ENCODE results near the gene CHMP6. TPM values are rescaled to one million over a fixed set of nuclear protein-coding genes. Genes with fewer than 3 reads are reported as not detected.

The CHMP6 gene
- total and polyA plus RNA-seq, 8 donors: 5.4 to 117 (median 24.5) TPM

DNA sequence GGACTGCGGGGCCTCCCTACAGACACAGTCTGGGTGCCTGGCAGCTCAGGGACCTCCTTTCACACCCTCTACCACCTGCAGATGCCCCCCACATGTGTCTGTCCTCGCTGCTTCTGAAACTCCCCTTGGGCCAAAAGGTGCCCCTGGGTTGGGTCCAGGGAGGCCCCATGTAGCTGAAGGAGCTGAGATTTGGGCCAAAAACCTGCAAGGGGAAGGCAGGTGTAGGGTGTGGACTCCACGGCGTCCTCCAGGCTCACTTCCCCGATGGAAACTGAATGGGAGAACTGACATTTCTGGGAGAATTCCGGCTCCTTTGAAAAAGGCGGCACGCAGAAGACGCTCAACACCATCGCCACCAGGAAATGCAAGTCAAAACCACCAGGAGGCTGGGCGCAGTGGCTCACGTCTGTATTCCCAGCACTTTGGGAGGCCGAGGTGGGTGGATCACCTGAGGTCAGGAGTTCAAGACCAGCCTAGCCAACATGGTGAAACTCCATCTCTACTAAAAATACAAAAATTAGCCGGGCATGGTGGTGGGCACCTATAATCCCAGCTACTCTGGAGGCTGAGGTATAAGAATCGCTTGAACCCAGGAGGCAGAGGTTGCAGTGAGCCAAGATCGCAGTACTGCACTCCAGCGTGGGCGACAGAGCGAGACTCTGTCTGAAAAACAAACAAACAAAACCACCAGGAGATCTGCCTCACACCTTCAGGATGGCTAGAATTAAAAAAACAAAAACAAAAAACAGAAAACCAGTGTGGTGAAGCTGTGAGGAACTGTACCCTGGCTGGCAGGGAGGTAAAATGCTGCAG, 30.1 kb downstream of the CHMP6 start:
- intact Hi-C loops (cut with DNase I; ENCODE audit: low total_unique reads): no loop called here
- Histone ChIP-seq H3K36me3 (no peaks in the 10 kb centered on the region), H3K4me3 (no peak overlapping the region), H3K4me1 (peaks cover 18 to 64% (median 58%) of the 10 kb centered on the region in 4 donors), H3K27me3 (peaks cover 0 to 14% (median 6%) of the 10 kb centered on the region in 3 donors), H3K27ac (peak overlapping the region in 4 of 5 donors; percentile 6 to 80 (median 62)), H3K9me3 (no peaks in the 10 kb centered on the region)
- DNase-seq: no peak
- TF ChIP-seq POLR2AphosphoS5 (IDR thresholded peaks at IDR 0.05) (no peak), EP300 (IDR thresholded peaks at IDR 0.05) (no peak), POLR2A (IDR thresholded peaks at IDR 0.05) (no peak)
- TF ChIP-seq, protein P1, sequence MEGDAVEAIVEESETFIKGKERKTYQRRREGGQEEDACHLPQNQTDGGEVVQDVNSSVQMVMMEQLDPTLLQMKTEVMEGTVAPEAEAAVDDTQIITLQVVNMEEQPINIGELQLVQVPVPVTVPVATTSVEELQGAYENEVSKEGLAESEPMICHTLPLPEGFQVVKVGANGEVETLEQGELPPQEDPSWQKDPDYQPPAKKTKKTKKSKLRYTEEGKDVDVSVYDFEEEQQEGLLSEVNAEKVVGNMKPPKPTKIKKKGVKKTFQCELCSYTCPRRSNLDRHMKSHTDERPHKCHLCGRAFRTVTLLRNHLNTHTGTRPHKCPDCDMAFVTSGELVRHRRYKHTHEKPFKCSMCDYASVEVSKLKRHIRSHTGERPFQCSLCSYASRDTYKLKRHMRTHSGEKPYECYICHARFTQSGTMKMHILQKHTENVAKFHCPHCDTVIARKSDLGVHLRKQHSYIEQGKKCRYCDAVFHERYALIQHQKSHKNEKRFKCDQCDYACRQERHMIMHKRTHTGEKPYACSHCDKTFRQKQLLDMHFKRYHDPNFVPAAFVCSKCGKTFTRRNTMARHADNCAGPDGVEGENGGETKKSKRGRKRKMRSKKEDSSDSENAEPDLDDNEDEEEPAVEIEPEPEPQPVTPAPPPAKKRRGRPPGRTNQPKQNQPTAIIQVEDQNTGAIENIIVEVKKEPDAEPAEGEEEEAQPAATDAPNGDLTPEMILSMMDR (IDR thresholded peaks at IDR 0.05): no peak
- WGBS, 5 donors: 83 to 91% (median 84%) methylated on average over 18 to 19 of the region's 19 CpGs

DNA sequence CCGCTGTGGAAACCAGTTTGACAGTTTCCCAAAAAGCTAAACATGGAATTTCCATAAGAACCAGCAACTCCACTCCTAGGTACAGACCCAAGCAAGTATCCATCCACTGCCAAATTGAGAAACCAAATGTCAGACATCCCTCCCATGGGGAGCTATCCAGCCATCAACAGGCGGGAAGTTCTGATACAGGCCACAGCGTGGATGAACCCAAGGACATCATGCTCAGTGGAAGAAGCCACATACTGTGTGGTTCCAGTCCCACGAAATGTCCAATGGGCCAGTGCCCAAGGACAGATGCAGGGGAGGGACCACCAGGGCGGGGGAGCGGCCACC, 30.7 kb downstream of the CHMP6 start:
- no peak for TF ChIP-seq EP300 (IDR thresholded peaks at IDR 0.05)
- no peak for TF ChIP-seq POLR2AphosphoS5 (IDR thresholded peaks at IDR 0.05)
- TF ChIP-seq POLR2A (IDR thresholded peaks at IDR 0.05): no peak
- TF ChIP-seq, protein P1 (IDR thresholded peaks at IDR 0.05): no peak

DNA sequence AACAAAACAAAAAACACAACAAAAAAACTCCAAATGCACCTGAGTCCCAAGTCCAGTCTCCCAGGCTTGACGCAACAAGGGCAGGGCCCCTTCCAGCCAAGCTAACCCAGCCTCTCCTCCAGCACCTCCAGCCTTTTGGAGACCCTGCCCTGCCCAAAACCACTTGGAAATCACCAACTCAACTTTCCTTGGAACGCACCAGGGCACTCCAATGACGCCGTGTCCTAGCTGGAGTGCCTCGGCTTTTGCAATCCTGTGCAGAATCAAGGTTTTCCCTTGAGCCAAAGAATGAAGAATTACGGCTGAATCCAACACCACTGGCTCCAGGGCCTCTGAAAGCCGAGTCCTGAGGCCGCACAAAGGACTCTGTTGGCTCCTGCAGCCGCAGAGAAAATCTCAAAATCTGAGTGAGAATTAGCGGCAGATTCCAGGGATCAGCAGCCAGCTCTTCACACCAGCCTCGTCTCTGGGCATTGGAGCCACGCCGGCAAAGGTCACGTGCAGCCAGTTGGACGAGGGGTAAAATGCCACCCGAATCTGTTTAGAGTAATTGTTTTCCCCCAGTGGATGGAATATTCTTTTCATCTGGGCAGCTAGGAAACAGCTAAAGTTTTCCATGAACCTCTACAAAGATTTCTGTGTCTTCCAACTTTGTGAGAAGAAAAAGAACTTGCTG, 33.6 kb downstream of the CHMP6 start:
- no peak for TF ChIP-seq POLR2AphosphoS5 (IDR thresholded peaks at IDR 0.05)
- no peak for TF ChIP-seq POLR2A (IDR thresholded peaks at IDR 0.05)
- no peak for TF ChIP-seq EP300 (IDR thresholded peaks at IDR 0.05)
- TF ChIP-seq, protein P1 (IDR thresholded peaks at IDR 0.05): no peak
- DNase-seq: peak in 1 of 2 donors; percentile 37
- H3K4me3 ChIP-seq: no peak overlapping the region
- H3K4me1 ChIP-seq: peaks cover 18 to 64% (median 45%) of the 10 kb centered on the region in 4 donors
- H3K27ac ChIP-seq: peak overlapping the region in 3 of 5 donors; percentile 10 to 68 (median 26)
- no peaks in the 10 kb centered on the region for H3K9me3 ChIP-seq
- 80 to 88% (median 83%) methylated on average over 16 of the region's 16 CpGs for WGBS, 5 donors
- H3K36me3 ChIP-seq: no peaks in the 10 kb centered on the region
- peaks cover 5 to 38% (median 27%) of the 10 kb centered on the region in 3 donors for H3K27me3 ChIP-seq
- intact Hi-C loops (cut with DNase I; ENCODE audit: low total_unique reads): no loop called here

More for the DNA sequence above, 30.7 kb downstream of the CHMP6 start:
- peaks cover 0 to 20% (median 12%) of the 10 kb centered on the region in 3 donors for H3K27me3 ChIP-seq
- no peak for DNase-seq
- 85 to 94% (median 94%) methylated on average over 4 to 6 of the region's 6 CpGs for WGBS, 5 donors
- H3K4me1 ChIP-seq: peaks cover 18 to 68% (median 60%) of the 10 kb centered on the region in 4 donors
- no peaks in the 10 kb centered on the region for H3K9me3 ChIP-seq
- no peak overlapping the region for H3K4me3 ChIP-seq
- no peak overlapping the region for H3K27ac ChIP-seq
- no peaks in the 10 kb centered on the region for H3K36me3 ChIP-seq
- intact Hi-C loops (cut with DNase I; ENCODE audit: low total_unique reads): no loop called here

DNA sequence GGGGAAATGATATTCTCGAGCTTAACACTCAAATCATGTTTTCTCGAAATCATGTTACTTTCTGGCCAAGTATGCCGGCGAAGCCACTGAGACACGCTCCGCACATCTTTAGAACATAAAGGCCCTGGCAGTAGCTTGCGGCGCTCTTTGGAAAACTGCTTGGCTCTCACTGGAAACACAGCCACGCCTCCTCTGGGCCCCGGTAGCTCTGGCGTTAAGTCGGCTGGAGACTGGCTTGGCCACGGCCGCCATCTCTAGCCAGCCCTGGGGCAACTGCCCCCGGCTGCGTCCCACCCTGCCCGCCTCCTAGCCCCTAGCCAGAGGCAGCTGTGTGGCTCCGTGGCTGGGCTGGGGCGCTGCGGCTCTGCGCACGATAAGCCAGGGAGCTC, 34.1 kb downstream of the CHMP6 start:
- Histone ChIP-seq H3K4me3 (no peak overlapping the region), H3K9me3 (no peaks in the 10 kb centered on the region), H3K4me1 (peaks cover 18 to 60% (median 40%) of the 10 kb centered on the region in 4 donors), H3K27me3 (peaks cover 5 to 38% (median 27%) of the 10 kb centered on the region in 3 donors), H3K27ac (peak overlapping the region in 3 of 5 donors; percentile 26 to 68 (median 26)), H3K36me3 (no peaks in the 10 kb centered on the region)
- intact Hi-C loops (cut with DNase I; ENCODE audit: low total_unique reads): no loop called here
- peak in 1 of 2 donors; percentile 46 for DNase-seq
- TF ChIP-seq, protein P1 (IDR thresholded peaks at IDR 0.05): no peak
- no peak for TF ChIP-seq POLR2A (IDR thresholded peaks at IDR 0.05)
- TF ChIP-seq POLR2AphosphoS5 (IDR thresholded peaks at IDR 0.05): no peak
- TF ChIP-seq EP300 (IDR thresholded peaks at IDR 0.05): no peak
- 80 to 87% (median 81%) methylated on average over 16 to 22 of the region's 22 CpGs for WGBS, 5 donors
